OCI-LY3 (cell line): Measurements from ENCODE around the gene PTPRQ.

Experiments used
- H2AFZ ChIP-seq: fragments of 200-600, 300-600 bp; shearing (Covaris generic); 2 replicates; pipeline ENCODE4 v1.6.0; 2014; ENCODE audit warnings: antibody characterized with exemption, low read depth, low read length
- H3K27ac ChIP-seq: fragments of 200-600, 300-600 bp; sonication (generic); 2 replicates; pipeline ENCODE4 v1.5.1; 2014; ENCODE audit warnings: mild to moderate bottlenecking, low read length, moderate library complexity, mixed read lengths
- H3K27me3 ChIP-seq: fragments of 200-600, 300-600 bp; sonication (generic); 2 replicates; pipeline ENCODE4 v1.6.1; 2014; ENCODE audit warnings: low read depth, low read length, mixed read lengths
- H3K36me3 ChIP-seq: fragments of 200-600, 300-600 bp; sonication (generic); replicated peaks from 2 replicates; pipeline ENCODE3; 2014; ENCODE audit warnings: low read depth, low read length, mixed read lengths
- H3K4me1 ChIP-seq: fragments of 300-600, 200-600 bp; sonication (generic); 2 replicates; pipeline ENCODE4 v1.6.1; 2014; ENCODE audit warnings: low read length, mixed read lengths
- H3K4me2 ChIP-seq: fragments of 200-600, 300-600 bp; sonication (generic); 2 replicates; pipeline ENCODE4 v1.6.1; 2014; ENCODE audit warnings: low read length, mixed read lengths
- H3K4me3 ChIP-seq: fragments of 300-600, 200-600 bp; sonication (generic); 2 replicates; pipeline ENCODE4 v1.5.1; 2014; ENCODE audit warnings: antibody characterized with exemption, mild to moderate bottlenecking, low read length, moderate library complexity
- H3K79me2 ChIP-seq: fragments of 300-600, 200-600 bp; shearing (Covaris generic); 2 replicates; pipeline ENCODE4 v1.6.1; 2014; ENCODE audit warnings: mild to moderate bottlenecking, low read length, mixed read lengths
- H3K9ac ChIP-seq: fragments of 300-600, 200-600 bp; shearing (Covaris generic); 2 replicates; pipeline ENCODE4 v1.6.0; 2014; ENCODE audit warnings: mild to moderate bottlenecking, low read length, moderate library complexity
- H3K9me3 ChIP-seq: fragments of 200-600, 300-600 bp; shearing (Covaris generic); 2 replicates; pipeline ENCODE4 v1.6.1; 2014; ENCODE audit warnings: low read length, mixed read lengths; ENCODE audit not compliant: insufficient read depth
- H4K20me1 ChIP-seq: fragments of 200-600, 300-600 bp; sonication (generic); 2 replicates; pipeline ENCODE4 v1.6.1; 2016; ENCODE audit warnings: low read length, mixed read lengths; ENCODE audit not compliant: insufficient read depth
- EZH2phosphoT487 ChIP-seq: fragments of 200-600 bp; shearing (Covaris generic); IDR thresholded peaks from 2 replicates; pipeline ENCODE4 v1.6.1; 2018; ENCODE audit warnings: antibody characterized with exemption, mixed run types, low read depth
- TF ChIP-seq, protein P1 (sequence below): fragments of 200-600, 300-600 bp; sonication (generic); IDR thresholded peaks from 2 replicates; pipeline ENCODE4 v1.5.1; 2014; ENCODE audit warnings: antibody characterized with exemption, low read length, low read depth

The PTPRQ gene, protein sequence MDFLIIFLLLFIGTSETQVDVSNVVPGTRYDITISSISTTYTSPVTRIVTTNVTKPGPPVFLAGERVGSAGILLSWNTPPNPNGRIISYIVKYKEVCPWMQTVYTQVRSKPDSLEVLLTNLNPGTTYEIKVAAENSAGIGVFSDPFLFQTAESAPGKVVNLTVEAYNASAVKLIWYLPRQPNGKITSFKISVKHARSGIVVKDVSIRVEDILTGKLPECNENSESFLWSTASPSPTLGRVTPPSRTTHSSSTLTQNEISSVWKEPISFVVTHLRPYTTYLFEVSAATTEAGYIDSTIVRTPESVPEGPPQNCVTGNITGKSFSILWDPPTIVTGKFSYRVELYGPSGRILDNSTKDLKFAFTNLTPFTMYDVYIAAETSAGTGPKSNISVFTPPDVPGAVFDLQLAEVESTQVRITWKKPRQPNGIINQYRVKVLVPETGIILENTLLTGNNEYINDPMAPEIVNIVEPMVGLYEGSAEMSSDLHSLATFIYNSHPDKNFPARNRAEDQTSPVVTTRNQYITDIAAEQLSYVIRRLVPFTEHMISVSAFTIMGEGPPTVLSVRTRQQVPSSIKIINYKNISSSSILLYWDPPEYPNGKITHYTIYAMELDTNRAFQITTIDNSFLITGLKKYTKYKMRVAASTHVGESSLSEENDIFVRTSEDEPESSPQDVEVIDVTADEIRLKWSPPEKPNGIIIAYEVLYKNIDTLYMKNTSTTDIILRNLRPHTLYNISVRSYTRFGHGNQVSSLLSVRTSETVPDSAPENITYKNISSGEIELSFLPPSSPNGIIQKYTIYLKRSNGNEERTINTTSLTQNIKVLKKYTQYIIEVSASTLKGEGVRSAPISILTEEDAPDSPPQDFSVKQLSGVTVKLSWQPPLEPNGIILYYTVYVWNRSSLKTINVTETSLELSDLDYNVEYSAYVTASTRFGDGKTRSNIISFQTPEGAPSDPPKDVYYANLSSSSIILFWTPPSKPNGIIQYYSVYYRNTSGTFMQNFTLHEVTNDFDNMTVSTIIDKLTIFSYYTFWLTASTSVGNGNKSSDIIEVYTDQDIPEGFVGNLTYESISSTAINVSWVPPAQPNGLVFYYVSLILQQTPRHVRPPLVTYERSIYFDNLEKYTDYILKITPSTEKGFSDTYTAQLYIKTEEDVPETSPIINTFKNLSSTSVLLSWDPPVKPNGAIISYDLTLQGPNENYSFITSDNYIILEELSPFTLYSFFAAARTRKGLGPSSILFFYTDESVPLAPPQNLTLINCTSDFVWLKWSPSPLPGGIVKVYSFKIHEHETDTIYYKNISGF (N-terminal part only)

DNA sequence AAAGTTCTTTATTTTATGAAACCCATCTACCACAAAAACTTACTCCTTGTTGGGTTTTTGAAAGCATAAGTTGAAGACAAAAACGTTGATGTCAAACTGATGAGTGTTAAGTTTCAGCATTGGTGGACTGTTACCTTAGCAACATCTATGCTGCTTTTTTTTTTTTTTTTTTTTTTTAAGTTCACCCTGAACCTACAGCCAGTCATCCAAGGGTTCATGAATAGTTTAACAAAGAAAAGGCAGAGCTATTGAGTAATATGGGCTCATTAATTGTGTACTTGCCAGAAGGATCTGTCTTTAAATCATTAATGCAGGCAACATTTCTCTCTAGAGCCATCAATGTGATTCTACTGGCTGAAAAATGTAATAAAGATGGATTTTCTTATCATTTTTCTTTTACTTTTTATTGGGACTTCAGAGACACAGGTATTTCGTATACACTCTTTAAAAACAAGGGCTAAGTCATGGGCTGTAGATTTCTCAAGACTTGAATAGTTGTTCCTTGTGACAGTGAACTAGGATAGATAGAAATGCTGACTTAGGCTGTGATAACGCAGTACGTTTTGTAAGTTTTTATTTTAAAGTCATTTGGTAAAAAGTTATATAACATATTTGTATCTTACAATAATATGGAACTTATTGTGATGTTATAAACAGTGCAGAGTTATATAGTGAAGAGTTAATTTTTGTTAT, at the start of gene PTPRQ:
Gene PTPRQ, plus strand, starts transcription at position 262 of the 693 bp plus-strand sequence. Its CDS starts 111 bp downstream, at position 373.
- no peak within 1 kb of the TSS for H2AFZ ChIP-seq
- H3K27ac ChIP-seq, result no peak within 1 kb of the TSS
- H3K4me3 ChIP-seq, result no peak within 1 kb of the TSS

DNA sequence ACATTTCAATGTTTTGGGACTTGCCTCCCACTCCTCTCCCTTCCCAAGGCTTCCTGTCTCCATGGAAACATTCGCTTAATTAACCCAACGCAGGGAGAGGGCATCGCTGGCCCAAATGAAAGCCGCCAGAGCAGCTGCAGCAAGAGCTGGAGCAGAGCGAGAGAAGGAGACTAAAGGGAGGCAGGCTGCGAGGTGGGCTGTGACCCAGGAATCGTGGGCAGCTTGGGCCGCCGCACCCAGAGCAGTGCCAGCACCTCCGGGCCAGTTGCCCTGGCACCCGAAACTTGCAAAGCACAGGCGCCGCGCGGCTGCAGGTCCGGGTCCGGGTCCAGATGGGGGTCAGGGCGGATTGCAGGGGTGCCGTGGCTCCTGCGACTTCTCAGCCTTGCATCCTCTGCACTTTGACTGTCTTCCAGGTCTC, 43.5 kb upstream of the PTPRQ start:
- Histone ChIP-seq H3K4me3 (no peak overlapping the region), H3K4me2 (no peak overlapping the region), H3K9ac (no peak overlapping the region), H3K27me3 (no peaks in the 10 kb centered on the region), H3K36me3 (no peaks in the 10 kb centered on the region), H3K79me2 (no peaks in the 10 kb centered on the region), H3K4me1 (no peaks in the 10 kb centered on the region), H3K27ac (no peak overlapping the region), H2AFZ (no peak overlapping the region), H3K9me3 (no peaks in the 10 kb centered on the region), H4K20me1 (no peaks in the 10 kb centered on the region)
- TF ChIP-seq, protein P1, sequence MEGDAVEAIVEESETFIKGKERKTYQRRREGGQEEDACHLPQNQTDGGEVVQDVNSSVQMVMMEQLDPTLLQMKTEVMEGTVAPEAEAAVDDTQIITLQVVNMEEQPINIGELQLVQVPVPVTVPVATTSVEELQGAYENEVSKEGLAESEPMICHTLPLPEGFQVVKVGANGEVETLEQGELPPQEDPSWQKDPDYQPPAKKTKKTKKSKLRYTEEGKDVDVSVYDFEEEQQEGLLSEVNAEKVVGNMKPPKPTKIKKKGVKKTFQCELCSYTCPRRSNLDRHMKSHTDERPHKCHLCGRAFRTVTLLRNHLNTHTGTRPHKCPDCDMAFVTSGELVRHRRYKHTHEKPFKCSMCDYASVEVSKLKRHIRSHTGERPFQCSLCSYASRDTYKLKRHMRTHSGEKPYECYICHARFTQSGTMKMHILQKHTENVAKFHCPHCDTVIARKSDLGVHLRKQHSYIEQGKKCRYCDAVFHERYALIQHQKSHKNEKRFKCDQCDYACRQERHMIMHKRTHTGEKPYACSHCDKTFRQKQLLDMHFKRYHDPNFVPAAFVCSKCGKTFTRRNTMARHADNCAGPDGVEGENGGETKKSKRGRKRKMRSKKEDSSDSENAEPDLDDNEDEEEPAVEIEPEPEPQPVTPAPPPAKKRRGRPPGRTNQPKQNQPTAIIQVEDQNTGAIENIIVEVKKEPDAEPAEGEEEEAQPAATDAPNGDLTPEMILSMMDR, result no peak
- no peak for TF ChIP-seq EZH2phosphoT487

More for the DNA sequence above, at the start of gene PTPRQ:
- no peaks in the 10 kb centered on the region for H3K4me1 ChIP-seq
- no peaks in the 10 kb centered on the region for H3K27me3 ChIP-seq
- TF ChIP-seq, protein P1, result no peak
- TF ChIP-seq EZH2phosphoT487, result no peak
- no peaks in the 10 kb centered on the region for H4K20me1 ChIP-seq
- H3K4me2 ChIP-seq, result no peak within 1 kb of the TSS
- no peaks in the 10 kb centered on the region for H3K9me3 ChIP-seq
- H3K9ac ChIP-seq, result no peak within 1 kb of the TSS
- no peaks in the 10 kb centered on the region for H3K79me2 ChIP-seq
- H3K36me3 ChIP-seq, result no peaks in the 10 kb centered on the region

GRCh38 chr12:80401191-80401590, 42.8 kb upstream of the PTPRQ start:
- no peak overlapping the region for H3K9ac ChIP-seq
- H3K4me1 ChIP-seq, result no peaks in the 10 kb centered on the region
- no peak for TF ChIP-seq EZH2phosphoT487
- TF ChIP-seq, protein P1, result no peak
- no peak overlapping the region for H3K27ac ChIP-seq
- no peak overlapping the region for H3K4me3 ChIP-seq
- no peaks in the 10 kb centered on the region for H4K20me1 ChIP-seq
- H3K27me3 ChIP-seq, result no peaks in the 10 kb centered on the region
- 0 out of 2 replicates have a peak overlapping the region, but pooled peaks have one; percentile 1 for H3K4me2 ChIP-seq
- no peaks in the 10 kb centered on the region for H3K9me3 ChIP-seq
- no peak overlapping the region for H2AFZ ChIP-seq
- H3K79me2 ChIP-seq, result no peaks in the 10 kb centered on the region
- no peaks in the 10 kb centered on the region for H3K36me3 ChIP-seq
